K562 (cell line): Measurements from ENCODE around the gene TMEM184C.

ENCODE experiments used
- ETV6 ChIP-seq, 3 experiments: fragments of 150-350 bp in 1 of 3; sonication (generic) in 1 of 3; formaldehyde crosslinking in 1 of 3; IDR thresholded peaks; 2 replicates each; pipeline versions ENCODE4 v1.6.1 to v1.8.0; 2014 to 2022; ENCODE audit warnings: borderline replicate concordance in 2 of 3, low read depth in 2 of 3, antibody characterized with exemption in 1 of 3, low read length in 1 of 3, mild to moderate bottlenecking in 1 of 3, missing genetic modification reagents in 1 of 3
- TF ChIP-seq, protein P1 (sequence below): fragments of 250-450 bp; sonication (Bioruptor Pico); IDR thresholded peaks from 2 replicates; pipeline ENCODE4 v1.5.0; 2020; ENCODE audit warnings: mild to moderate bottlenecking

DNA sequence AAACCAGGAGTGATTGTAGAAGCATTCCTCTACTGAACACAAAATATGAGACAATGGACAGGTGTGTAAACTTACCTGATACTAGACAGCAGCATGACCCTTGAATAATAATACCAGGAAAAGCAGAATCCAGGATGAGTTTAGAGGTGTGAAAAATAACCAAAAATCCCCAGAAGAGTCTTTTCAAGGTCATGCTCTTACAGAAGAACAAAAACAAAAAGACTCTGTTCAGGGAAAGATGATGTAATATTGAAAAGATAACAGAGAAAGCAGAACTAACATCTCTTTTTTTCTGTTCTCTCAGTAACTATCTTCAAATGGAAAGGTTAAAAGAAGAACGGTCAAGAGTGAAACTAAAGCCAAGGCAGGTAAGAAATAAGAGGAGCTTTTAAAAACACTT, 100.7 kb downstream of the TMEM184C start:
- TF ChIP-seq ETV6 (IDR thresholded peaks at IDR 0.05; ENCODE audit: borderline replicate concordance in 1 of 2, low read depth in 2 of 2, low read length in 1 of 2) (no peak), ETV6 (CRISPR knock-in tag; IDR thresholded peaks at IDR 0.05; ENCODE audit: borderline replicate concordance) (no peak)
- TF ChIP-seq, protein P1, sequence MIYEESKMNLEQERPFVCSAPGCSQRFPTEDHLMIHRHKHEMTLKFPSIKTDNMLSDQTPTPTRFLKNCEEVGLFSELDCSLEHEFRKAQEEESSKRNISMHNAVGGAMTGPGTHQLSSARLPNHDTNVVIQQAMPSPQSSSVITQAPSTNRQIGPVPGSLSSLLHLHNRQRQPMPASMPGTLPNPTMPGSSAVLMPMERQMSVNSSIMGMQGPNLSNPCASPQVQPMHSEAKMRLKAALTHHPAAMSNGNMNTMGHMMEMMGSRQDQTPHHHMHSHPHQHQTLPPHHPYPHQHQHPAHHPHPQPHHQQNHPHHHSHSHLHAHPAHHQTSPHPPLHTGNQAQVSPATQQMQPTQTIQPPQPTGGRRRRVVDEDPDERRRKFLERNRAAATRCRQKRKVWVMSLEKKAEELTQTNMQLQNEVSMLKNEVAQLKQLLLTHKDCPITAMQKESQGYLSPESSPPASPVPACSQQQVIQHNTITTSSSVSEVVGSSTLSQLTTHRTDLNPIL (CRISPR knock-in tag) = no peak
